HG03469 (cell line): Measurements from ENCODE around the gene MMP28.

ENCODE experiments used
- ATAC-seq: cut with Tn5 transposase; IDR thresholded peaks from one replicate; pipeline ENCODE4 v1.9.1; 2021; ENCODE audit warnings: mild to moderate bottlenecking, moderate library complexity, moderate number of reproducible peaks; ENCODE audit not compliant: unreplicated experiment

Gene MMP28

GRCh38 chr17:35728551-35728950 lies 66.9 kb downstream of the MMP28 start:
- no peak for ATAC-seq

- ATAC-seq = no peak
Measured at GRCh38 chr17:35727635-35728034, 67.8 kb downstream of the MMP28 start.

- ATAC-seq = no peak
Measured at GRCh38 chr17:35726953-35727460, 68.4 kb downstream of the MMP28 start.

DNA sequence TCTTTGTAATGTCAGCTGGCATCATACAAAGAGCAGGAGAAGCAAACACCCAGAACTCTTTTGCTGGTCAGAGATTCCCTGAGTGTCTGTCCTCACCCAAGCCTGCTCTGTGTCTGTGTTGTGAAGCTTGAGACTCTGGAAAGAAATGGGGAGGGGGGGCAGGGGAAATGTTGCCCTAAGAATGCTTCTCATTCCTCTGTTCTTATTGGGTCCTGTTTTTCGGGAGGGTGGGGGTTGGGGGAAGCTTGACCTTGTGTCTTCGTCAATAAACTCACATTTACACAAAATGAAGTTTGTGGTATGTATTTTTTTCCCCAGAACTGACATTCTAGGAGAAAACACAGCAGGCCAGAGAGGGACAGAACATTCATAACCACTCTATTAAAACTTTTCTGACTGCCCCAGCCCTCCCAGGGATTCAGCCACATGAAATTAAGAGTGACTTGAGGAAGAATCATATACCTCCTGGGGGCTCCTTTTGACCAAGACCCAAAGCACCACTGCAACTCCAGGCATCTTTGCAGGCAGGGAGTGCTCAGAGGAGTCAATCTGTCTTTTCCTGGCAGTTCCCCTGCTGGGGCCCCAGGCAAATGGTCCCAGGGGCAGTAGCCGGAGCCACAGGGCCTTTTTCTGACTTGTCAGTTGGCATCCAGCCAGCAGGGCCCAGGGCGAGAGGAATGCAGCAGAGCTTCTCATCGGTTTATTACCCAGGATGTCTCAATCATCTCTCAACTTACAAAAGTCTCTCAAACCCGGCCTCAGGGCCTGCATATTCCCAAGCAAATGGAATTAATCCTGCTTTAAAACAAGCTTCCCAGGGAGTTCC lies 69.1 kb downstream of the MMP28 start:
- ATAC-seq = no peak

DNA sequence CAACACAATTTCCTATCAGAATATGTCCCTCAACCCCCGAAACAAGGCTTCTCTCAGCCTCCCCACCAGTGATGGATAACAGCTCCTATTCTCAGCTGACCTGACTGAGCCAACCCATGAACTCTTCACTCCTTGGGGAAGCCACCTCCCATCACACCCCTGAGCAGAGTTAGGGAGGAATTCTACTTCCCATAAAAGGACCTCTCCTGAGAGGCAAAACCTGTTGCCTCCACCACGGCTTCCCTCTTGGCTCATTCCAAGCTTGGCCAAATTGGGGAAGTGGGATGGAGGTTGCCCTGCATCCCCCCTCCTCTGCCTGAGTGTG lies 69.7 kb downstream of the MMP28 start:
- ATAC-seq = no peak

DNA sequence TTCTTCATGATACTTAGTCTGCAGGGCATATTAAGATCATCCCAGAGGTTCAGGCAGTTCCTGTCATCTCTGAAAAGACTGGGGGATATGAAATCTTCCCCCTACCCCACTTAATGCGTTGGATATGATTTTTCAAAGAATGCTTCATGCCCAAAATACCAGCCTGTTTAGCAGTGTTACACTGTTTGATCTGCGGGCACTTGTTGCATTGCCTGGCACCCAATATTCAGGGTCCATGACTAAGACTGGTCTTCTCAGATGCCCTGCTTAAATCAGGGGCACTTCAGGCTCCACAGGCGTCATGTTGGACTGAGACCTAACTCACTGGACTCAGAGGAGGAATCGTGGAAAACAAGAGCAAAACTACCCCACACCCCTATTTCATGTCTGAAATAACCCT lies 70.4 kb downstream of the MMP28 start:
- no peak for ATAC-seq

GRCh38 chr17:35723735-35724134 lies 71.7 kb downstream of the MMP28 start:
- ATAC-seq = no peak

- ATAC-seq = no peak
Measured at GRCh38 chr17:35717475-35717874, 78.0 kb downstream of the MMP28 start.

DNA sequence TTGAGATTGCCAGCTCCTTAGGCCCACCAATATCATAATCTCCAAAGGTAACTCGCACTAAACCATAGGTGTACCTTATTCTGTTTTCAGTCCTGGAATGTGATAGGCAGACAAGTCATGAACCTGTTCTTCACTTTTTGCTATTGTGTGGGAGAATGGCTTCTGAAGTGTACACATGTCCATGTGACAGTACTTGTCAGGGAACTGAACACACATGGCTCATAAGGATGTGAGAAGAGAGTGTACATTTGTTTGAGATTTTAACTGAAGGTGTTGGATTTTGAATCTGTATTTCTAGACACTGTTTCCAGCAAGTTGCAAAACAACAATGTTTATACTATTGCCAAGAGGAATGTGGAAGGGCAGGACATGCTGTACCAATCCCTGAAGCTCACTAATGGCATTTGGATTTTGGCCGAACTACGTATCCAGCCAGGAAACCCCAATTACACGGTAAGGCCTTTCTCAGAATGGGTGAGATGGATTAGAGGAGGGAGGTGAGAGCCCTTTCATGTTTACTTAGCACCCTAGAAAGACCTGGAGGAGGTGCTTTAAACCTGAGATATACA lies 78.5 kb downstream of the MMP28 start:
- no peak for ATAC-seq

GRCh38 chr17:35716173-35716572 lies 79.3 kb downstream of the MMP28 start:
- ATAC-seq = no peak
